ENCODE measurements around the gene IDH2. TPM values are rescaled to one million over a fixed set of nuclear protein-coding genes. Genes with fewer than 3 reads are reported as not detected.

IDH2 gene
- total and polyA plus RNA-seq, 2 of the 13 experiments (the other 11 are each of a cell fraction or from before 2014, with no cell fraction given), result 121 to 145 TPM

DNA sequence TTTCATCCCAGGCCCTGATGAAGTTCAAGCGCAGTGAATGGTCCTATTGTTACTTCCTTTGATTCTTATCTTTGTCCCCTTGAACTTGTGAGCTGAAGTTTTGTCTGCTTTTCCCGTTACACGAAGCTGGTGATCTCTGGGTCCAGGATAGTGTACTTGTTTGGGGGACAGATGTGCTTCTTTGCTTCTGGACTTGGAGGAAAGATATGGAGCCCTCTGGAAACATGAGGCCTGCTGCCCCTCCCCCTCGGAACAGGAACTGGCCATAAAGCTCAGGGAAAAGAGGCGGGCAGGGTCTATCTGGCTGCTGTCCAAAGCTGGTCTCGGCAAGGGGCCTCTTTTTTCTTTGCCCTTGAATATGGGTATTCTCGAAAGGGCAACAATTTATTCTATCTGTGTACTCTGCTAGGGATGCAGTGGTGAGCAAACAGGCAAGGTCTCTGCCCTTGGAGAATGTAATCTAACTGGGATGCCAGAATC, 47.6 kb downstream of the IDH2 start (continued):
- TF ChIP-seq, protein P1, sequence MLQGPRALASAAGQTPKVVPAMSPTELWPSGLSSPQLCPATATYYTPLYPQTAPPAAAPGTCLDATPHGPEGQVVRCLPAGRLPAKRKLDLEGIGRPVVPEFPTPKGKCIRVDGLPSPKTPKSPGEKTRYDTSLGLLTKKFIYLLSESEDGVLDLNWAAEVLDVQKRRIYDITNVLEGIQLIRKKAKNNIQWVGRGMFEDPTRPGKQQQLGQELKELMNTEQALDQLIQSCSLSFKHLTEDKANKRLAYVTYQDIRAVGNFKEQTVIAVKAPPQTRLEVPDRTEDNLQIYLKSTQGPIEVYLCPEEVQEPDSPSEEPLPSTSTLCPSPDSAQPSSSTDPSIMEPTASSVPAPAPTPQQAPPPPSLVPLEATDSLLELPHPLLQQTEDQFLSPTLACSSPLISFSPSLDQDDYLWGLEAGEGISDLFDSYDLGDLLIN (CRISPR knock-in tag; IDR thresholded peaks at IDR 0.05; ENCODE audit: borderline replicate concordance), result no peak
- TF ChIP-seq, protein P2, sequence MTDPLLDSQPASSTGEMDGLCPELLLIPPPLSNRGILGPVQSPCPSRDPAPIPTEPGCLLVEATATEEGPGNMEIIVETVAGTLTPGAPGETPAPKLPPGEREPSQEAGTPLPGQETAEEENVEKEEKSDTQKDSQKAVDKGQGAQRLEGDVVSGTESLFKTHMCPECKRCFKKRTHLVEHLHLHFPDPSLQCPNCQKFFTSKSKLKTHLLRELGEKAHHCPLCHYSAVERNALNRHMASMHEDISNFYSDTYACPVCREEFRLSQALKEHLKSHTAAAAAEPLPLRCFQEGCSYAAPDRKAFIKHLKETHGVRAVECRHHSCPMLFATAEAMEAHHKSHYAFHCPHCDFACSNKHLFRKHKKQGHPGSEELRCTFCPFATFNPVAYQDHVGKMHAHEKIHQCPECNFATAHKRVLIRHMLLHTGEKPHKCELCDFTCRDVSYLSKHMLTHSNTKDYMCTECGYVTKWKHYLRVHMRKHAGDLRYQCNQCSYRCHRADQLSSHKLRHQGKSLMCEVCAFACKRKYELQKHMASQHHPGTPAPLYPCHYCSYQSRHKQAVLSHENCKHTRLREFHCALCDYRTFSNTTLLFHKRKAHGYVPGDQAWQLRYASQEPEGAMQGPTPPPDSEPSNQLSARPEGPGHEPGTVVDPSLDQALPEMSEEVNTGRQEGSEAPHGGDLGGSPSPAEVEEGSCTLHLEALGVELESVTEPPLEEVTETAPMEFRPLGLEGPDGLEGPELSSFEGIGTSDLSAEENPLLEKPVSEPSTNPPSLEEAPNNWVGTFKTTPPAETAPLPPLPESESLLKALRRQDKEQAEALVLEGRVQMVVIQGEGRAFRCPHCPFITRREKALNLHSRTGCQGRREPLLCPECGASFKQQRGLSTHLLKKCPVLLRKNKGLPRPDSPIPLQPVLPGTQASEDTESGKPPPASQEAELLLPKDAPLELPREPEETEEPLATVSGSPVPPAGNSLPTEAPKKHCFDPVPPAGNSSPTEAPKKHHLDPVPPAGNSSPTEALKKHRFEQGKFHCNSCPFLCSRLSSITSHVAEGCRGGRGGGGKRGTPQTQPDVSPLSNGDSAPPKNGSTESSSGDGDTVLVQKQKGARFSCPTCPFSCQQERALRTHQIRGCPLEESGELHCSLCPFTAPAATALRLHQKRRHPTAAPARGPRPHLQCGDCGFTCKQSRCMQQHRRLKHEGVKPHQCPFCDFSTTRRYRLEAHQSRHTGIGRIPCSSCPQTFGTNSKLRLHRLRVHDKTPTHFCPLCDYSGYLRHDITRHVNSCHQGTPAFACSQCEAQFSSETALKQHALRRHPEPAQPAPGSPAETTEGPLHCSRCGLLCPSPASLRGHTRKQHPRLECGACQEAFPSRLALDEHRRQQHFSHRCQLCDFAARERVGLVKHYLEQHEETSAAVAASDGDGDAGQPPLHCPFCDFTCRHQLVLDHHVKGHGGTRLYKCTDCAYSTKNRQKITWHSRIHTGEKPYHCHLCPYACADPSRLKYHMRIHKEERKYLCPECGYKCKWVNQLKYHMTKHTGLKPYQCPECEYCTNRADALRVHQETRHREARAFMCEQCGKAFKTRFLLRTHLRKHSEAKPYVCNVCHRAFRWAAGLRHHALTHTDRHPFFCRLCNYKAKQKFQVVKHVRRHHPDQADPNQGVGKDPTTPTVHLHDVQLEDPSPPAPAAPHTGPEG (CRISPR knock-in tag; IDR thresholded peaks at IDR 0.05), result no peak
- no peak for TF ChIP-seq THYN1 (CRISPR knock-in tag; IDR thresholded peaks at IDR 0.05; ENCODE audit: borderline replicate concordance, low read depth)
- TF ChIP-seq, protein P3, sequence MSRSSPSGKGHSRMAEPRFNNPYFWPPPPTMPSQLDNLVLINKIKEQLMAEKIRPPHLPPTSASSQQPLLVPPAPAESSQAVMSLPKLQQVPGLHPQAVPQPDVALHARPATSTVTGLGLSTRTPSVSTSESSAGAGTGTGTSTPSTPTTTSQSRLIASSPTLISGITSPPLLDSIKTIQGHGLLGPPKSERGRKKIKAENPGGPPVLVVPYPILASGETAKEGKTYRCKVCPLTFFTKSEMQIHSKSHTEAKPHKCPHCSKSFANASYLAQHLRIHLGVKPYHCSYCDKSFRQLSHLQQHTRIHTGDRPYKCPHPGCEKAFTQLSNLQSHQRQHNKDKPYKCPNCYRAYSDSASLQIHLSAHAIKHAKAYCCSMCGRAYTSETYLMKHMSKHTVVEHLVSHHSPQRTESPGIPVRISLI (CRISPR knock-in tag; IDR thresholded peaks at IDR 0.05; ENCODE audit: borderline replicate concordance), result peak; percentile 40; the same call in 1 of the 2 replicates
- TF ChIP-seq ZNF33B (CRISPR knock-in tag; IDR thresholded peaks at IDR 0.05), result no peak
- TF ChIP-seq SALL1 (CRISPR knock-in tag; IDR thresholded peaks at IDR 0.05), result peak; percentile 80
- peak; percentile 62 for TF ChIP-seq ZNF564 (CRISPR knock-in tag; IDR thresholded peaks at IDR 0.05)
- no peak for TF ChIP-seq ZFP36 (IDR thresholded peaks at IDR 0.05; ENCODE audit: borderline replicate concordance, low read depth, low read length, partially characterized antibody)
- no peak for TF ChIP-seq ATF7 (IDR thresholded peaks at IDR 0.05)
- TF ChIP-seq ATF7 (CRISPR knock-in tag; IDR thresholded peaks at IDR 0.05), result no peak
- no peak for TF ChIP-seq CREB1 (IDR thresholded peaks at IDR 0.05)
- peak; percentile 63; the same call in 1 of the 2 replicates for TF ChIP-seq CREB1 (CRISPR knock-in tag; IDR thresholded peaks at IDR 0.05)
- TF ChIP-seq, protein P4, sequence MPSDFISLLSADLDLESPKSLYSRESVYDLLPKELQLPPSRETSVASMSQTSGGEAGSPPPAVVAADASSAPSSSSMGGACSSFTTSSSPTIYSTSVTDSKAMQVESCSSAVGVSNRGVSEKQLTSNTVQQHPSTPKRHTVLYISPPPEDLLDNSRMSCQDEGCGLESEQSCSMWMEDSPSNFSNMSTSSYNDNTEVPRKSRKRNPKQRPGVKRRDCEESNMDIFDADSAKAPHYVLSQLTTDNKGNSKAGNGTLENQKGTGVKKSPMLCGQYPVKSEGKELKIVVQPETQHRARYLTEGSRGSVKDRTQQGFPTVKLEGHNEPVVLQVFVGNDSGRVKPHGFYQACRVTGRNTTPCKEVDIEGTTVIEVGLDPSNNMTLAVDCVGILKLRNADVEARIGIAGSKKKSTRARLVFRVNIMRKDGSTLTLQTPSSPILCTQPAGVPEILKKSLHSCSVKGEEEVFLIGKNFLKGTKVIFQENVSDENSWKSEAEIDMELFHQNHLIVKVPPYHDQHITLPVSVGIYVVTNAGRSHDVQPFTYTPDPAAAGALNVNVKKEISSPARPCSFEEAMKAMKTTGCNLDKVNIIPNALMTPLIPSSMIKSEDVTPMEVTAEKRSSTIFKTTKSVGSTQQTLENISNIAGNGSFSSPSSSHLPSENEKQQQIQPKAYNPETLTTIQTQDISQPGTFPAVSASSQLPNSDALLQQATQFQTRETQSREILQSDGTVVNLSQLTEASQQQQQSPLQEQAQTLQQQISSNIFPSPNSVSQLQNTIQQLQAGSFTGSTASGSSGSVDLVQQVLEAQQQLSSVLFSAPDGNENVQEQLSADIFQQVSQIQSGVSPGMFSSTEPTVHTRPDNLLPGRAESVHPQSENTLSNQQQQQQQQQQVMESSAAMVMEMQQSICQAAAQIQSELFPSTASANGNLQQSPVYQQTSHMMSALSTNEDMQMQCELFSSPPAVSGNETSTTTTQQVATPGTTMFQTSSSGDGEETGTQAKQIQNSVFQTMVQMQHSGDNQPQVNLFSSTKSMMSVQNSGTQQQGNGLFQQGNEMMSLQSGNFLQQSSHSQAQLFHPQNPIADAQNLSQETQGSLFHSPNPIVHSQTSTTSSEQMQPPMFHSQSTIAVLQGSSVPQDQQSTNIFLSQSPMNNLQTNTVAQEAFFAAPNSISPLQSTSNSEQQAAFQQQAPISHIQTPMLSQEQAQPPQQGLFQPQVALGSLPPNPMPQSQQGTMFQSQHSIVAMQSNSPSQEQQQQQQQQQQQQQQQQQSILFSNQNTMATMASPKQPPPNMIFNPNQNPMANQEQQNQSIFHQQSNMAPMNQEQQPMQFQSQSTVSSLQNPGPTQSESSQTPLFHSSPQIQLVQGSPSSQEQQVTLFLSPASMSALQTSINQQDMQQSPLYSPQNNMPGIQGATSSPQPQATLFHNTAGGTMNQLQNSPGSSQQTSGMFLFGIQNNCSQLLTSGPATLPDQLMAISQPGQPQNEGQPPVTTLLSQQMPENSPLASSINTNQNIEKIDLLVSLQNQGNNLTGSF (CRISPR knock-in tag; IDR thresholded peaks at IDR 0.05), result no peak
- TF ChIP-seq MTA3 (CRISPR knock-in tag; IDR thresholded peaks at IDR 0.05), result no peak
- TF ChIP-seq, protein P5, sequence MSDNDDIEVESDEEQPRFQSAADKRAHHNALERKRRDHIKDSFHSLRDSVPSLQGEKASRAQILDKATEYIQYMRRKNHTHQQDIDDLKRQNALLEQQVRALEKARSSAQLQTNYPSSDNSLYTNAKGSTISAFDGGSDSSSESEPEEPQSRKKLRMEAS (IDR thresholded peaks at IDR 0.05), result 0 out of 2 replicates have a peak, but pooled peaks have one; percentile 14
- no peak; the same call in 1 of the 2 replicates for TF ChIP-seq ZNF788 (CRISPR knock-in tag; IDR thresholded peaks at IDR 0.05; ENCODE audit: borderline replicate concordance)
- TF ChIP-seq NKX3-1 (CRISPR knock-in tag; IDR thresholded peaks at IDR 0.05), result no peak
